ENCODE measurements around the gene ZNF487.
"Not testable (repeated sequence)": the region's sequence is repeated elsewhere in the genome, so short reads cannot be mapped to it uniquely, and the experiment has no call there.

The ZNF487 gene

DNA sequence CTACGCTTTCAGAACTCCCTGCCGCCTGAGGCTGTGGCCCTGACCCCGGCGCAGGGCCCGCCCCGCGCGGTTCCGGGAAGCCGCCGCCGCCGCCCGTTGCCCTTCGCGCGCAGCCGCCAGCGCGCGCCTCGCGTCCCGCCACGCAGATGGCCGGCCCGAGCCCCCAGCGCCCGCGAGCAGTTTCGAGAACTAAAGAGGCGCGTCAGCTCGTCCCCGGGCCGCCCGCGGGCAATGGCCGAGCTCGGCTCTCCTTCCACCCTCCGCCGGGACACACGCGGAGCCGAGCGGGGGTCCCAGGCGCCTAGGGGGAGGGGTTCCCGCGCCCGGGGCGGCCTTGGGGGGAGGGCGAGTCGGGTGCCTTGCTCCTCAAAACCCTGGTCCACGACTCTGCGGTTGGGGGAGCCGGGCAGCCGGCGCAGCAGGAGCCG is 29.7 kb upstream of the ZNF487 start:
- FAIRE-seq, result no peak

DNA sequence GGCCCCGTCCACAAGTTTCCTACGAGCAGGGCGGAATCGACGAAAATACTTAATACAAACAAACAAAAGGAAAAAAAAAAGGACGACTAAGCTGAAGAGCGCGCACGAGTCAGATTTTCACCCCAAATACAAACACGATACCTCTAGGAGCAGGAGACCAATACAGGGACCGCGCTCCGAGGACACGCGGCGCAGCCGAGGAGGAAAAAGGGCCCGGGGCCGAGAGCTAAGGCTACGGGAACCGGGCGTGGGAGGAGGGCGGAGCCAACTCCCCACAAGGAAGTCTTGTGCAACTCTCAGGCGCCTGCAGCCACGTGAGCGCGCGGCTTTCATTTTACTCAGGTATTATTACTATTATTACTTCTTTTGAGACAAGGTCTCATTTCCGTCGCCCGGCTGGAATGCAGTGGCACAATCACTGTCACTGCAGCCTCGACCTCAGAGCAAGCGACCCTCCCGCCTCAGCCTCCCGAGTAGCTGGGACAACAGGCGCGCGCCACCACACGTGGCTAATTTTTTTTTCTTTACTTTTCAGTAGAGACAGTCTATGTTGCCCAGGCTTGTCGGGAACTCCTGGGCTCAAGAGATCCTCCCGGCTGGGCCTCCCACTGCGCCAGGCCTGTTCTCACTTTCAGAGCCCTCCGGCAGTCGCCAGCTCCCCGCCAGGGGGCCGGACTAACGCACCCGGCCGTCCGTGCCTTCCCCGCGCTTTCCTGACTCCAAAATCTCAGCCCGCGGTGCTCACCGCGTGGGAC is 29.2 kb upstream of the ZNF487 start:
- peak; percentile 90 for FAIRE-seq

DNA sequence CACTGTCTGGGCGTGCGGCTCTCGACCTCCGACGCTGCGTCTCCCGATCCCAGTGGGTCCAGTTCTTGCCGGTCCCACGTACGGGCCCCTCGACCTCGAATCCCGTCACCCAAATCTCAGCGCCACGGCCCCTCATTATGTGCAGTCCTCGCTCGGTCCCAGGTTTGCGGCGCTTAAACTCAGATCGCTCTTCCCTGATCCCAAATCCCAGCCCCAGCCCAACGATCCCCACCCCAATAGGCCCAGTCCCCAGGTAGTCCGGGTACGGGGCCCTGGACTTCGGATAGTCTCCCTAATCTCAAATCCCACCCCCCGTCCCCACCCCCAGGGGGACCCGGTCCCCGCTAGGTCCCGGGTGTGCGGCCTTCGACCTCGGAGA is 28.6 kb upstream of the ZNF487 start:
- FAIRE-seq, result no peak

DNA sequence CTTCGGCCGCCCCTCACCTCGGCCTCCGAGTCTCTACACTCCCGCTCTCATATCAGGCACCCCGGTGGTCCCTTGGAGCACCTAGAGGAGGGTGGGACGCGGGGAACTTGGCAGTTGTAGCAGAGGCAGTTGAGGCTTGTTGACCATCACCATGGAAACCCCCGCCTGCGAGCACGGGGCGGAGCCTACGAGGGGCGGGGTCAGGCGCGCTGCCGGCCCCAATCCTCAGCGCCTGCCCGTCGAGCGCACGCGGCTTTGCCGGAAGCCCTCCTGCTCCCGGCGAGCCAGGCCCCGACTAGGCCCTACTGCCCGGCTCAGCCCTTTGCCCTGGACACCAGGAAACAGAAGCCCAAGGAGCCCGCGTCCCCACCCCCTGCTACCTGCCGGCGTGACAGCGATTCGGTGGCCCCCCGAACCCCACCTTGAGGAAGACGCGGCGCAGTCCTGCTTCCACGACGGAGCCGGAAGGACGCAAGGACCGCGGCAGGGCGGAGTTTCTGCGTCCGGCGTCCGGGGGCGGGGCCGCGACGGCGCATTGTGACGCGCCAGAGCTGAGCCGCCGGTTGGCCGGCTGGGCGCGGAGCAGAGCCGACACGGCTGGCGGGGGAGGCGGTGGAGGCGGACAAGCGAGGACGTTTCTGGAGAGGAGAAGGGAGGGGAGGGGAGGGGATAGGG is 28.1 kb upstream of the ZNF487 start, which contains the start of gene HNRNPF:
TSS of gene HNRNPF (minus strand) at position 477 of the 675 bp plus-strand sequence. CDS start 21,302 bp downstream, outside the sequence.
- no peak for FAIRE-seq

DNA sequence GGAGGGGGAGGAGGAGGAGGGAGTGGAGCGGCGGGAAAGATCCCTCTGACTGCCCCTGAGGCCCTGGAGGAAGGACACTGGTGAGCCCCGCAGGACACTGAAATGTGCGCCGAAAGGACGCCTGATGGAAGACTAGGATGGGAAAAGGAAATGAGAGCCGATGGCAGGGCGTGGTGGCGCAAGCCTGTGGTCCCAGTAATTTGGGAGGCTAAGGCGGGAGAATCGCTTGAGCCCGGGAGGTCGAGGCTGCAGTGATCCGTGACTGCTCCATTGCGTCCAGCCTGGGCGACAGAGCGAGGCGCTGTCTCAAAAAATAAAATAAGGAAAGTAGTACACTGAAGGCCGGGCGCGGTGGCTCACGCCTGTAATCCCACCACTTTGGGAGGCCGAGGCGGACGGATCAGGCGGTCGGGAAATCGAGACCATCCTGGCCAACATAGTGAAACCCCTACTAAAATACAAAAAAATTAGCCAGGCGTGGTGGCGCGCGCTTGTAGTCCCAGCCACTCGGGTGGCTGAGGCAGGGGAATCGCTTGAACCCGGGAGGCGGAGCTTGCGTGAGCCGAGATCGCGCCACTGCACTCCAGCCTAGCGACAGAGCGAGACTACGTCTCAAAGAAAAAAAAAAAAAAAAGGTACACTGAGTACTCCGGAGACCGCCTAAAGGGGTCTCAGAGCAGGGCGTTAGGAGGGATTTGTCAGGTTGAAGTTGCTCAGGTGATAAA is 27.4 kb upstream of the ZNF487 start:
- FAIRE-seq, result no peak

DNA sequence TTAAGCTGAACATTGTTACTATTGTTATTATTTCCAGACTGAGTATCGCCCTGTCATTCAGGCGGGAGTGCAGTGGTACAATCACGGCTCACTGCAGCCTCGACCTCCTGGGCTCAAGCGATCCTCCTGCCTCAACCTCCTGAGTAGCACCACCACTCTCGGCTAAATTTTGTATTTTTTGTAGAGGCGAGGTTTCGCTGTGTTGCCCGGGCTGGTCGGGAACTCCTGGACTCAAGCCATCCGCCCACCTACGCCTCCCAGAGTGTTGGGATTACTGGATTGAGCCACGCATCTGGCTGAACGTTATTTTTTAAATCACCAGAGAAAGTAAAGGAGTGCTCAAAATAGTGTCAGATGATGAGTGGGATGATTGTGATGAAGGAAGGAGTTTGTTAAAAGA is 26.6 kb upstream of the ZNF487 start:
- FAIRE-seq, result no peak

DNA sequence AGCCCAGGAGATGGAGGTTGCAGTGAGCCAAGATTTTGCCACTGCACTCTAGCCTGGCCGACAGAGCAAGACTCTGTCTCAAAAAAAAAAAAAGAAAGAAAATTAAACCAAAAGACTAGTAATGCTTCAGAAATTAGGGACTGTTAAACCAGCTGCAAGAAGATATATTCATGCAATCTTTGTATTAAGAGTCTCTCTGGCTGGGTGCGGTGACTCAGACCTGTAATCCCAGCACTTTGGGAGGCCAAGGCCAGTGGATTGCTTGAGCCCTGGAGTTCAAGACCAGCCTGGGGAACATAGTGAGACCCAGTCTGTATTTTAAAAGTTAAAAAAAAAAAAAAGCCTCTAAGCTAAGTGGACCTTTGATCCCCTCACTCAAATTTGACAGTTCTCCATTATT is 25.4 kb upstream of the ZNF487 start:
- no peak for FAIRE-seq

DNA sequence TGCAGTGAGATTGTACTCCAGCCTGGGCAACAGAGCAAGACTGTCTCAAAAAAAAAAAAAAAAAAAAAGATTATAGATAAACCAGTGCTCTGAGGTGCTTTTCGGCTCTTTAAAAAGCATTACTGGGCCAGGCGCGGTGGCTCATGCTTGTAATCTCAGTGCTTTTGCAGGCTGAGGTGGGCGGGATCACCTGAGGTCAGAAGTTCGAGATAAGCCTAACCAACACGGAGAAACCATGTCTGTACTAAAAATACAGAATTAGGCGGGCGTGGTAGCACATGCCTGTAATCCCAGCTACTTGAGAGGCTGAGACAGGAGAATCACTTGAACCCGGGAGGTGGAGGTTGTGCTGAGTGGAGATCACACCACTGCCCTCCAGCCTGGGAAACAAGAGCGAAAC is 21.4 kb upstream of the ZNF487 start:
- no peak for FAIRE-seq

DNA sequence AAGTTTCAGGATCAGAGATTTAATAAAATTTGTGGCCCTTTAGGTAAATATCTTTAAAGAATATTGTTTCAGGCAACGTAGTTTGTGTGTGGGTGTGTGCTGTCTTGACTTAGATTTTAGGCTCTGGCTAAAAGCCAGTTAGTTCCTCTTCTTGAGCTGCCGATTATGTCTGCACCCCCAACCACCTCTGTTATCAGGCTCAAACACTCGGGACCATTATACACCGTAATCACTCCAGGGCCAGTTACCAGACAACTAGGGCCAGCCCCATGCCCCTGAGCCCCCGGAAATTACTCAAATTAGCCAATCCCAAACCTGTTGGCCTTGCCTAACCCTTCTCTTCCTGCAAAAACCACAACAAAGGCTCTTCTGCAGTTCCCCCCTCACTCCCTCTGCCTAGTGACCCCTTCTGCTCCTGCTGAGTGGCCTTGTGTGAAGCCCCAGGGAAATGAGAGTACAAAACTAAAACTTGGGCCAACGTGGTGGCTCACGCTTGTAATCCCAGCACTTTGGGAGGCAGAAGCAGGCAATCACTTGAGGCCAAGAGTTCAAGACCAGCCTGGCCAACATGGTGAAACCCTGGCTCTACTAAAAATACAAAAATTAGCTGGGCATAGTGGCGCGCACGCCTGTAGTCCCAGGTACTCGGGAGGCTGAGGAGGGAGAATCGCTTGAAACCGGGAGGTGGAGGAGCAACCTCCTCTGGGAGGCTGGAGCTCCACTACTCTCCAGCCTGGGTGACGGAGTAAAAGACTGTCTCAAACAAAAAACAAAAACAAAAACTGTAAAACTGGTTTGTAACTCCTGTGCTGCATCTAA is 18.8 kb upstream of the ZNF487 start:
- no peak for FAIRE-seq

DNA sequence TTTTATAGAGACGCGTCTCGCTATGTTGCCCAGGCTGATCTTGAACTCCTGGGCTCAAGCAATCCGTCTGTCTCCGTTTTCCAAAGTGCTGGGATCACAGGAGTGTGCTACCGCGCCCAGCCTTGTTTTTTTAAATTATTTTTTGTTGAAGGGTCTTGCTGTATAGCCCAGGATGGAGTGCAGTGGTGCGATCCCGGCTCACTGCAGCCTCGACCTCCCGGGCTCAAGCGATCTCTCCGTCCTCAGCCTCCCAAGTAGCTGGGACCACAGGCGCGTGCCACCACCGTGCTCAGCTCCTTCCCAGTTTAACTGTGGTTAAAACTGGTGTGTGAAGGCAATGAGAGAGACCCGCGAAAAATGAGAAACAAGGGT is 16.9 kb upstream of the ZNF487 start:
- no peak for FAIRE-seq

DNA sequence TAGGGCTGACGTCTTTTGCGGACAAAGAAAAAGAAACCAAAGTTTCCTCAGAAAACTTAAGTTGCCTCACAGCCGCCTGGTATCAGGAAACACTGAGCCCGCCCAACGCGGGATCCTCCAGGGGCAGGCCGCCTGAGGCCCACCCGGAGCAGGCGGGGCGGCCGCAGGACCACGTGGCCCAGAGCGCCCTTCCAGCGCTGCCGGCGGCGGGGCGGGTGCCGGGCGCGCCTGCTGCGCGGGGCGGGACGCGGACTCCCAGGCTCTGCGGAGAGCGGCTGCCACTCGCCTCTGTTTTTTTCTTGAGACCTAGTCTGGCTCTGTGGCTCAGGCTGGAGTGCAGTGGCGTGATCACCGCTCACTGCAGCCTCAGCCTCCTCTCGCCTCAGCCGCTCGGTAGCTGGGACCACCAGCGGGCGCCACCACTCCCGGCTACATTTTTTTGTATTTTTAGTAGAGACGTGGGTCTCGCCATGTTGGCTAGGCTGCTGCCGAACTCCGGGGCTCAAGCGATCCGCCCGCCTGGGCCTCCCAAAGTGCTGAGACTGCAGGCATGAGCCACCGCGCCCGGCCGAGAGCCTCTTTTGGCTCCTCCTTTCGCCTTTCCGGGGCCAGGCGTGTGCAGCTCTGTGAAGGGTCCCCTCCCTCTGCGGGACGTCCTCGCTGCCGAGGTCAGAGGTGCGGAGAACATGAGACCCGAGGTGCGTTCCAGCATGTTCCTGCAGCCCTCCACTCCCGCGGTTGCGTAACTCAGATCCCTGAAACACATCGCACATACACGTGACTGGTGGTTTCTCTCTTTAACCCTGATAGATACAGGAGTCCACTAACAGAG is 16.3 kb upstream of the ZNF487 start:
- no peak for FAIRE-seq

DNA sequence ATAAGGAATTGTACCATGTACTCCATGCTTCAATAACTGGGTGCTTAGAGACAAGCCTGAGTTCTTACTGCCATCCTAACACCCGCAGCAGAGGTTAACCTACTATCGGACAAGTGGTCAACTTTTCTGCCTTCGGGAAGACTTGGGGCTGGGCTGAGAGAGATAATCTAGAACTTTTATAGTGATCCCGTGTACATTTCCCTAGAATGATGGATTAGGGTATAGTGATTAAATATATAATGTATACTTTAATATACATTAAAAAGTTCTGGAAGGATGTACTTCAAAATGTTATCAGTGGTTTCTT is 15.8 kb upstream of the ZNF487 start:
- no peak for FAIRE-seq

DNA sequence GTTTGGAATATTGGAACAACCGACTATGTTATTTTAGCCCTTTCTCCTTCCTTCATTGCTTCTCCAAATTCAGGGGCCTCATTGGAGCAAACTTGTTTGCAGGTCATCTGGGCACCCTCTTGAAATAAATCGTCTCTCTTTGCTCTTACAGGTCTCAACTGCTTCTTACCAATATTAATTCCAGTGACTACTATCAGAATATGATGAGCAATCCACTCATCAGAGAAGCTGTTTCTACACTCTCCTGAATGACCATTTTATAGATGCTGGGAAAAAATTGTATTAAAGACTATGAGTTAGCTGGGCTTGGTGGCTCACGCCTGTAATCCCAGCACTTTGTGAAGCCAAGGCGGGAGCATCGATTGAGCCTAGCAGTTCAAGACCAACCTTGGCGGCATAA is 15.4 kb upstream of the ZNF487 start:
- FAIRE-seq, result no peak

DNA sequence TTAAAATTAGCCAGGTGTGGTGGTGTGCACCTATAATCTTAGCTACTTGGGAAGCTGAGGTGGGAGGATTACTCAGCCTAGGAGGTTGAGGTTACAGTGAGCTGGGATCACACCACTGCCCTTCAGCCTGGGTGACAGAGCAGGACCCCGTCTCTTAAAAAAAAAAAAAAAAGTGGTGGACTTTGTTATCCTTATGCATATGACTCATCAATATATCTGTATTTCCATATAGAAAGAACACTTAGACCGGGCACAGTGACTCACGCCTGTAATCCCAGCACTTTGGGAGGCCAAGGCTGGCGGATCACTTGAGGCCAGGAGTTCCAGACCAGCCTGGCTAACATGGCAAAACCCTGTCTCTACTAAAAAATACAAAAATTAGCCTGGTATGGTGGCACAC is 15.0 kb upstream of the ZNF487 start:
- not testable (repeated sequence) for FAIRE-seq

DNA sequence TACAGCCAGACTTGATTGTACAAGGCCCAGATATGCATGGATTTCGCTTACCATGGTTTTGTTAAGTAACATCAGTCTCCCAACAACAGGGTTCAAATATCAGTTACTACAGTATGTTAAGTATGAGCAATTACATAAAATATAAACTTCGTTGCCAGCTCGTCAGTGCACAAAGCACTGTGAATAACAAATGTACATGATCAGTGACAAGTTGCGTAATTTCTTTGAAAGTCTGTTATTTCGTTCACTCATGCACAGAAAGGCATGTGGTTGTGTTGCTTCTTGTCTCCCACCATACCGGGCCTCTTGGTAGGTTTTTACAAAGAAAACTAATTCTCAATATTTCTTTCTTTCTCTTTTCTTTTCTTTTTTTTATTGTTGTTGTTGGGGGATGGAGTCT is 12.5 kb upstream of the ZNF487 start:
- FAIRE-seq, result no peak

DNA sequence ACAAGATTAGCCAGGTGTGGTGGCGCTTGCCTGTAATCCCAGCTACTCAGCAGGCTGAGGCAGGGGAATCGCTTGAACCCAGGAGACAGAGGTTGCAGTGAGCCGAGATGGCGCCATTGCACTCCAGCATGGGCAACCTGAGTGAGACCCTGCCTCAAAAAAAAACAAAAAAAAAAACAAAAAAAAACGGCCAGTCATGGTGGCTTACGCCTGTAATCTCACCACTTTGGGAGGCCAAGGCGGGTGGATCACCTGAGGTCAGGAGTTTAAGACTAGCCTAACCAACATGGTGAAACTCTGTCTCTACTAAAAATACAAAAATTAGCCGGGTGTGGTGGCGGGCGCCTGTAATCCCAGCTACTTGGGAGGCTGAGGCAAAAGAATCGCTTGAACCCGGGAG is 10.4 kb upstream of the ZNF487 start:
- FAIRE-seq, result not testable (repeated sequence)

DNA sequence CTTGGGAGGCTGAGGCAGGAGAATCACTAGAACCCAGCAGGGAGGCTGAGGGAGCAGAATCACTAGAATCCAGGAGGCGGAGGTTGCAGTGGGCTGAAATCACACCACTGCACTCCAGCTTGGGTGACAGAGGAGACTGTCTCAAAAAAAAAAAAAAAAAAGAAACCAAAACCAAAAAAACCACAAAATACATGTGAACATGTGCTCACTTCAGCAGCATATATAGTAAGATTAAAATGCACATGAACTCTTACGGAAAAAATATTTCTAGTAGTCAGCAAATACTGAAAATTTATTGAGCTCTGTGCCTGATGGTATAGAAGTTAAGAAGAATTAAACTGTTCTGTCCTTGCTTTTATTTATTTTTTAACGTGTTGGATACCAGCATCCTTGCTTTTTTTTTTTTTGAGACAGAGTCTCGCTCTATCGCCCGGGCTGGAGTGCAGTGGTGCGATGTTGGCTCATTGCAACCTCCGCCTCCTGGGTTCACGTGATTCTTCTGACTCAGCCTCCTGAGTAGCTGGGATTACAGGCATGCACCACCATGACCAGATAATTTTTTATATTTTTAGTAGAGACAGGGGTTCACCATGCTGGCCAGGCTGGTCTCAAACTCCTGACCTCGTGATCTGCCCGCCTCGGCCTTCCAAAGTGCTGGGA is 9.6 kb upstream of the ZNF487 start:
- FAIRE-seq, result no peak

DNA sequence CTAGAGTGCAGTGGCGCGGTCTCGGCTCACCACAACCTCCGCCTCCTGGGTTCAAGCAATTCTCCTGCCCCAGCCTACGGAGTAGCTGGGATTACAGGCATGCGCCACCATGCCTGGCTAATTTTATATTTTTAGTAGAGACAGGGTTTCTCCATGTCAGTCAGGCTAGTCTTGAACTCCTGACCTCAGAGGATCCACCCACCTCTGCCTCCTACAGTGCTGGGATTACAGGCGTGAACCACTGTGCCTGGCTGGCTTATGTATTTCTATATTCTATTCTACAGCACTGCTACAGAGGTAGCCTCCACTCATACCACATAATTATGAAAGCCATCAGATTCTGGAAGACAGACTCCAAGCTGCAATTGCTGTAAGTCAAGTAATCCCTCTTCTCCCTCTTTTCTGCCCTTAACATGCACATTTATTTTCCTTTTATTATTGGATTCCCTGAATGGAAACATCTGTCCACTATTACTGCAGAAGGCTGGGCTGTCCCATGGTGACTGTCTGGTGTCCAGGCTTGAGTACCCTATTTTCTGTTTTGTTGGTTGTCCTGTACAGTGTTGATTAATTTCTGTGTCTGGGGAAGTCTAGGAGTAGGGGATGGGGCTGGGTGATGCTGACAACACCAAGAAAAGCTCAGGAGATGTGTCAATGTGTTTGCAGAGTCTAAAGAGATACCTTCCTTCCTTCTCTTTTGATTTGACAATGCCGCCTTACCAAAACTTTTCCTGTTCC is 5.8 kb upstream of the ZNF487 start:
- no peak for FAIRE-seq

DNA sequence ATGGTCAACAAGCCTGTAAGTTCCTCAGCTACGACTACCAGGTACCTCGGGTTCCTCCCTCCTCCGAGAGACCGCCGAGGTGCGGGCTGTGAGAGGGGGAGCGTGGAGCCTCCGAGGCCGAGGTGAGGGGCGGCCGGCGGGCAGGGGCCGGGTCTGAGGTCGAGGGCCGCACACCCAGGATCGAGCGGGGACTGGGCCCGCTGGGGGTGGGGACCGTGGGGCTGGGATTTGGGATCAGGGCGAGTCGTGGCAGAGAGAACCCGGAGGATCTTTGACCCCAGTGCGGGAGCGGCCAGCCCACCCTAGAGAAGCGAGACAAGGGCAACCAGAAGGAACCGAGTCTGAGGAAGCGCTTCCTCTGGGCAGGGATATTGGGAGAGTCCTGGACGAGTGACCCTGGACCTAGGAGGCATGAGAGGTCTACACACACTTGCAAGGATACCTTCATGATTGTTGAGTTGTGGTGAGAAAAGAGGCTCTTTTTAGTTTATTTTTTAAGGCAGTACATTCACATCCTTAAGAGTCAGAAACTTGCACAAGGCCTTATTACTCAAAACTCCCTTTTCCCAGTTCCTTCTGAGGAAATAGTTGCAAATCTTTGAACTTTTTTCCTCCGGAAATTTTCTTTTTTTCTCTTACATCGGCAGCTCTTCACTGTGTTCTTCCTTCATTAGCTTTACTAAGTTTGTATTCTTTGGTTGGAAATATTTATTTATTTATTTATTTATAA is 395 bp downstream of the ZNF487 start:
- no peak for FAIRE-seq

DNA sequence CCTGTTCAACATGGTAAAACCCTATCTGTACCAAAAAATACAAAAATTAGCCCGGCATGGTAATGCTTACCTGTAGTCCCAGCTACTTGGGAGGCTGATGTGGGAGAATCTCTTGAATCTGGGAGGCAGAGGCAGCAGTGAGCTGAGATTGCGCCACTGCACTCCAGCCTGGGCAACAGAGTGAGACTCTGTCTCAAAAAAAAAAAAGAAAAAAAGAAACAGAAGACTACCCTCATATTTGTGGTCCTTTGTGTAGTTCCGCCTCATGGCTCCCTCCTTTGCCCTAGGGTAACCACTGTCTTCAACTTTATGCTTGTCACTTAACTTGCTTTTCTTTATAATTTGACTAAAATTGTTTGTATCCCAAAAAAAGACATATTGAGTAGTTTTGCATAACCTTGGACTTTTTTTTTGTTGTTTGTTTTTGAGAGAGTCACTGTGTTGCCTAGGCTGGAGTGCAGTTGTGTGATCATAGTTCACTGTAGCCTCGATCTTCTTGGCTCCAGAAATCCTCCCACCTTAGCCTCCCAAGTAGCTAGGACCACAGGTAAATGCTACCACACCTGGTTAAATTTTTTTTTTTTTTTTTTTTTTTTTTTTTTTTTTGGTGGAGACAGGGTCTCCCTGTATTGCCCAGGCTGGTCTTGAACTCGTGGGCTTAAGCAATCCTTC is 3.7 kb downstream of the ZNF487 start:
- FAIRE-seq, result no peak

All from G401.6 (cell line).